T-cell (primary cell): ENCODE measurements around the gene TCF12. TPM values are rescaled to one million over a fixed set of nuclear protein-coding genes. Genes with fewer than 3 reads are reported as not detected.

Source experiments
- ATAC-seq, 4 experiments: fragments of 200-7000 bp in 3 of 4; fragments of 150-1000 bp in 1 of 4; cut with Tn5 transposase; replicated peaks in 1 of 4; 1 replicate in 3 of 4; 2 replicates in 1 of 4; pipeline ENCODE4 v1.10.0; 2021; ENCODE audit warnings: moderate library complexity in 3 of 4, mild to moderate bottlenecking in 2 of 4, moderate number of reproducible peaks in 1 of 4
- CTCF ChIA-PET, 2 donors: fragments of 300-600 bp; sonication (Branson Sonifier 250); formaldehyde crosslinking; loops; one replicate each; lab custom pipeline; 2022; ENCODE audit warnings: antibody characterized with exemption in 2 of 2; lab: Charles Lee
- POLR2A ChIA-PET, 2 donors: fragments of 300-600 bp; sonication (Branson Sonifier 250); formaldehyde crosslinking; loops; one replicate each; lab custom pipeline; 2022; ENCODE audit warnings: antibody characterized with exemption in 2 of 2; lab: Charles Lee
- DNase-seq, 35 experiments: peaks; one replicate each; pipeline versions ENCODE4 v3.0.0 to v3.0.0-alpha.2; 2013 to 2023
- H3K27ac ChIP-seq: one replicate; pipeline ENCODE4 v1.5.1; 2013; ENCODE audit warnings: low read length
- H3K27me3 ChIP-seq, 2 experiments: replicated peaks in 1 of 2; 1 replicate in 1 of 2; 2 replicates in 1 of 2; pipeline versions ENCODE4 v1.6.1 to v1.7.0; 2013; ENCODE audit warnings: low read length in 1 of 2, mixed read lengths in 1 of 2; ENCODE audit not compliant: control insufficient read depth in 2 of 2, insufficient read depth in 2 of 2; ENCODE audit errors: extremely low read depth in 1 of 2
- H3K36me3 ChIP-seq, 2 donors: 1 replicate in 1 of 2; 2 replicates in 1 of 2; pipeline versions ENCODE4 v1.6.1 to v1.7.0; 2013; ENCODE audit warnings: low read length in 1 of 2; ENCODE audit not compliant: control insufficient read depth in 2 of 2, insufficient read depth in 1 of 2; ENCODE audit errors: extremely low read depth in 1 of 2
- H3K4me1 ChIP-seq, 2 experiments: 1 replicate in 1 of 2; 2 replicates in 1 of 2; pipeline versions ENCODE4 v1.6.1 to v1.7.0; 2013; ENCODE audit warnings: low read length in 2 of 2, mixed read lengths in 1 of 2; ENCODE audit not compliant: insufficient read depth in 2 of 2, control insufficient read depth in 1 of 2; ENCODE audit errors: extremely low read depth in 1 of 2
- H3K4me3 ChIP-seq, 2 donors: 1 replicate in 1 of 2; 2 replicates in 1 of 2; pipeline versions ENCODE4 v1.5.1 to v1.7.0; 2013; ENCODE audit warnings: mild to moderate bottlenecking in 2 of 2, low read length in 1 of 2, moderate library complexity in 1 of 2; ENCODE audit not compliant: control insufficient read depth in 1 of 2; ENCODE audit errors: extremely low read depth in 1 of 2
- H3K9me3 ChIP-seq: 2 replicates; pipeline ENCODE4 v1.7.0; 2013
- H3K27ac Mint-ChIP-seq, 2 donors: one replicate each; pipeline ENCODE4 v1.8.0; 2020 to 2021; ENCODE audit warnings: mild to moderate bottlenecking in 2 of 2, mixed read lengths in 2 of 2
- H3K27me3 Mint-ChIP-seq, 2 donors: one replicate each; pipeline ENCODE4 v1.8.0; 2021 to 2022; ENCODE audit warnings: mixed read lengths in 2 of 2
- H3K36me3 Mint-ChIP-seq: one replicate; pipeline ENCODE4 v1.8.0; 2021; ENCODE audit warnings: mixed read lengths
- H3K4me1 Mint-ChIP-seq, 3 donors: one replicate each; pipeline ENCODE4 v1.8.0; 2020 to 2022; ENCODE audit warnings: mixed read lengths in 3 of 3, mild to moderate bottlenecking in 1 of 3
- H3K4me3 Mint-ChIP-seq, 3 donors: one replicate each; pipeline ENCODE4 v1.8.0; 2020 to 2022; ENCODE audit warnings: mild to moderate bottlenecking in 3 of 3, mixed read lengths in 3 of 3, moderate library complexity in 3 of 3
- H3K9me3 Mint-ChIP-seq, 3 donors: one replicate each; pipeline ENCODE4 v1.8.0; 2020 to 2022; ENCODE audit warnings: mixed read lengths in 3 of 3
- WGBS: methylation state at CpG from one replicate; pipeline ENCODE4 v1.1.5; 2013; ENCODE audit warnings: missing lambda C conversion rate; ENCODE audit not compliant: insufficient coverage; 5-methylcytosine and 5-hydroxymethylcytosine counted together
- total RNA-seq, 35 experiments: library from RNA in 6 of 35; stranded (reverse) in 6 of 35; fragments of 120-200 nt in 1 of 35; gene quantifications; one replicate each; pipeline versions ENCODE4 v1.2.1 to v1.2.4 and lab custom pipeline; 2013 to 2026

The TCF12 gene
- total RNA-seq, 5 donors from 2014 or later (not counting 1 experiment from before 2014, with no cell fraction given): 68.0 to 94.3 (median 83.0) TPM

GRCh38 chr15:57223345-57223744 is 304.9 kb downstream of the TCF12 start:
- no CpG with 5 or more reads among the region's 2 CpGs for WGBS
- H3K27me3 ChIP-seq: no peaks in the 10 kb centered on the region
- no peaks in the 10 kb centered on the region for H3K9me3 Mint-ChIP-seq
- no peak for DNase-seq
- H3K27me3 Mint-ChIP-seq: no peaks in the 10 kb centered on the region
- H3K4me1 ChIP-seq: peaks cover 0 to 15% of the 10 kb centered on the region in 2 experiments
- peaks cover 32 to 38% (median 36%) of the 10 kb centered on the region in 3 donors for H3K4me1 Mint-ChIP-seq
- no peaks in the 10 kb centered on the region for H3K36me3 Mint-ChIP-seq
- H3K9me3 ChIP-seq: no peaks in the 10 kb centered on the region
- ChIA-PET CTCF (interaction anchor here in 1 of 2 donors (0.9 kb wide), 1 partner anchor 10 kb away, joined by 3 read pairs; no protein-coding TSS in a partner anchor), POLR2A (no interaction called here)
- H3K27ac Mint-ChIP-seq: no peak overlapping the region
- no peak overlapping the region for H3K27ac ChIP-seq
- no peak for ATAC-seq
- H3K4me3 Mint-ChIP-seq: no peak overlapping the region
- H3K36me3 ChIP-seq: no peaks in the 10 kb centered on the region
- no peak overlapping the region for H3K4me3 ChIP-seq

GRCh38 chr15:57223887-57224286 is 305.4 kb downstream of the TCF12 start:
- DNase-seq (no peak), ATAC-seq (no peak)
- WGBS: no CpG with 5 or more reads among the region's 2 CpGs
- Histone ChIP-seq H3K4me1 (peaks cover 0 to 14% of the 10 kb centered on the region in 2 experiments), H3K36me3 (no peaks in the 10 kb centered on the region), H3K4me3 (no peak overlapping the region), H3K27ac (no peak overlapping the region), H3K27me3 (no peaks in the 10 kb centered on the region), H3K9me3 (no peaks in the 10 kb centered on the region)
- Mint-ChIP-seq H3K4me1 (peaks cover 31 to 37% (median 34%) of the 10 kb centered on the region in 3 donors), H3K9me3 (no peaks in the 10 kb centered on the region), H3K27me3 (no peaks in the 10 kb centered on the region), H3K36me3 (no peaks in the 10 kb centered on the region), H3K27ac (no peak overlapping the region), H3K4me3 (no peak overlapping the region)
- ChIA-PET CTCF (no interaction called here), POLR2A (no interaction called here)

- POLR2A ChIA-PET: no interaction called here
- ATAC-seq: no peak
- no peaks in the 10 kb centered on the region for H3K27me3 ChIP-seq
Measured at GRCh38 chr15:57224664-57225063, 306.2 kb downstream of the TCF12 start.

GRCh38 chr15:57227166-57227565 is 308.7 kb downstream of the TCF12 start:
- Histone ChIP-seq H3K4me3 (no peak overlapping the region), H3K27me3 (no peaks in the 10 kb centered on the region), H3K36me3 (peaks cover 0 to 1% of the 10 kb centered on the region in 2 donors), H3K4me1 (peaks cover 0 to 13% of the 10 kb centered on the region in 2 experiments), H3K9me3 (no peaks in the 10 kb centered on the region), H3K27ac (no peak overlapping the region)
- no CpG with 5 or more reads among the region's 3 CpGs for WGBS
- ChIA-PET POLR2A (no interaction called here), CTCF (interaction anchor here in 1 of 2 donors (1.2 kb wide), 1 partner anchor 13 kb away, joined by 3 read pairs; no protein-coding TSS in a partner anchor)
- ATAC-seq (no peak), DNase-seq (no peak)
- no peak overlapping the region for H3K4me3 Mint-ChIP-seq
- peaks cover under 1% of the 10 kb centered on the region for H3K36me3 Mint-ChIP-seq
- no peaks in the 10 kb centered on the region for H3K9me3 Mint-ChIP-seq
- H3K27ac Mint-ChIP-seq: no peak overlapping the region
- peaks cover 13 to 33% (median 25%) of the 10 kb centered on the region in 3 donors for H3K4me1 Mint-ChIP-seq
- H3K27me3 Mint-ChIP-seq: no peaks in the 10 kb centered on the region

More at GRCh38 chr15:57224664-57225063, 306.2 kb downstream of the TCF12 start:
- CTCF ChIA-PET: no interaction called here
- H3K9me3 ChIP-seq: no peaks in the 10 kb centered on the region
- peaks cover 0 to 13% of the 10 kb centered on the region in 2 experiments for H3K4me1 ChIP-seq
- Mint-ChIP-seq H3K4me1 (peaks cover 23 to 35% (median 31%) of the 10 kb centered on the region in 3 donors), H3K36me3 (no peaks in the 10 kb centered on the region), H3K27me3 (no peaks in the 10 kb centered on the region), H3K4me3 (no peak overlapping the region), H3K27ac (no peak overlapping the region), H3K9me3 (no peaks in the 10 kb centered on the region)
- no peak overlapping the region for H3K27ac ChIP-seq
- WGBS: no CpG with 5 or more reads among the region's 2 CpGs
- H3K4me3 ChIP-seq: no peak overlapping the region
- DNase-seq: no peak
- H3K36me3 ChIP-seq: no peaks in the 10 kb centered on the region

- H3K27me3 ChIP-seq: no peaks in the 10 kb centered on the region
- Mint-ChIP-seq H3K4me3 (no peak overlapping the region), H3K27me3 (no peaks in the 10 kb centered on the region), H3K9me3 (no peaks in the 10 kb centered on the region), H3K27ac (no peak overlapping the region), H3K4me1 (peaks cover 13 to 31% (median 25%) of the 10 kb centered on the region in 3 donors), H3K36me3 (peaks cover 7% of the 10 kb centered on the region)
- DNase-seq (peak in 1 of 35 experiments; percentile 11), ATAC-seq (no peak)
- H3K36me3 ChIP-seq: peaks cover 0 to 3% of the 10 kb centered on the region in 2 donors
- no peaks in the 10 kb centered on the region for H3K9me3 ChIP-seq
- H3K4me1 ChIP-seq: peaks cover 0 to 13% of the 10 kb centered on the region in 2 experiments
- CTCF ChIA-PET: interaction anchor here in 1 of 2 donors (0.6 to 1.2 kb wide), 2 partner anchors 14 to 94 kb away, joined by 3 read pairs; no protein-coding TSS in a partner anchor
- no peak overlapping the region for H3K27ac ChIP-seq
- no peak overlapping the region for H3K4me3 ChIP-seq
- no CpG with 5 or more reads among the region's 2 CpGs for WGBS
- POLR2A ChIA-PET: no interaction called here
Measured at GRCh38 chr15:57227899-57228298, 309.5 kb downstream of the TCF12 start.

- H3K4me1 Mint-ChIP-seq: peaks cover 13 to 30% (median 23%) of the 10 kb centered on the region in 3 donors
- no CpG with 5 or more reads among the region's 4 CpGs for WGBS
- H3K4me3 Mint-ChIP-seq: no peak overlapping the region
- H3K36me3 ChIP-seq: peaks cover 0 to 7% of the 10 kb centered on the region in 2 donors
- H3K27ac ChIP-seq: no peak overlapping the region
- H3K4me3 ChIP-seq: no peak overlapping the region
- H3K9me3 Mint-ChIP-seq: no peaks in the 10 kb centered on the region
- peaks cover 10% of the 10 kb centered on the region for H3K36me3 Mint-ChIP-seq
- CTCF ChIA-PET: interaction anchor here in 1 of 2 donors (0.6 to 1.2 kb wide), 2 partner anchors 15 to 94 kb away, joined by 3 read pairs; no protein-coding TSS in a partner anchor
- peaks cover 0 to 13% of the 10 kb centered on the region in 2 experiments for H3K4me1 ChIP-seq
- no peaks in the 10 kb centered on the region for H3K9me3 ChIP-seq
- ATAC-seq (no peak), DNase-seq (no peak)
- POLR2A ChIA-PET: no interaction called here
- no peaks in the 10 kb centered on the region for H3K27me3 Mint-ChIP-seq
- no peak overlapping the region for H3K27ac Mint-ChIP-seq
- no peaks in the 10 kb centered on the region for H3K27me3 ChIP-seq
Measured at GRCh38 chr15:57228395-57228794, 310.0 kb downstream of the TCF12 start.
